ENCODE results near the gene NRG2. TPM values are rescaled to one million over a fixed set of nuclear protein-coding genes. Genes with fewer than 3 reads are reported as not detected.

Gene NRG2
- total RNA-seq, 1 donor from 2014 or later, result 1.4 TPM

DNA sequence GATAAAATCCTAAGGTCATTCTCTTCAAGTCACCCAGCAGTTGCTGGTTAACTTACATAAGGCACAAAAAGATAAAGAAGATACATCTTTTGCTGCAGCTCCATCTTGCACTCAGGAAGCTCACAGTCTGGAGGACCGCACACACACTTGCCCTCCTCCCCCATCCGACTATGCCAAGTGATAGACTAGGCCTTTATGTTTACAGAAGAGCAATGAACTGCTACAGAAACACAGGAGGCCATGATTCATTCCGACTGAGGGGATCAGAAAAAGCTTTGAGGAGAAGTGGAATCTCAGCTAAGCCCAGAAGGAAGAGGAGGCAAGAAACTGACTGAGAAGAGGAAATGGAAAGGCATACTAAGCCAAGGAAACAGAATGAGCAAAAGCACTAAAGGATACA, 17.4 kb downstream of the NRG2 start:
- Mint-ChIP-seq H3K4me1 (ENCODE audit: unreplicated experiment) (no peaks in the 10 kb centered on the region), H3K36me3 (no peaks in the 10 kb centered on the region), H3K4me3 (no peak overlapping the region), H3K27ac (no peak overlapping the region), H3K9me3 (no peaks in the 10 kb centered on the region), H3K27me3 (peaks cover 36% of the 10 kb centered on the region)
- TF ChIP-seq, protein P1, sequence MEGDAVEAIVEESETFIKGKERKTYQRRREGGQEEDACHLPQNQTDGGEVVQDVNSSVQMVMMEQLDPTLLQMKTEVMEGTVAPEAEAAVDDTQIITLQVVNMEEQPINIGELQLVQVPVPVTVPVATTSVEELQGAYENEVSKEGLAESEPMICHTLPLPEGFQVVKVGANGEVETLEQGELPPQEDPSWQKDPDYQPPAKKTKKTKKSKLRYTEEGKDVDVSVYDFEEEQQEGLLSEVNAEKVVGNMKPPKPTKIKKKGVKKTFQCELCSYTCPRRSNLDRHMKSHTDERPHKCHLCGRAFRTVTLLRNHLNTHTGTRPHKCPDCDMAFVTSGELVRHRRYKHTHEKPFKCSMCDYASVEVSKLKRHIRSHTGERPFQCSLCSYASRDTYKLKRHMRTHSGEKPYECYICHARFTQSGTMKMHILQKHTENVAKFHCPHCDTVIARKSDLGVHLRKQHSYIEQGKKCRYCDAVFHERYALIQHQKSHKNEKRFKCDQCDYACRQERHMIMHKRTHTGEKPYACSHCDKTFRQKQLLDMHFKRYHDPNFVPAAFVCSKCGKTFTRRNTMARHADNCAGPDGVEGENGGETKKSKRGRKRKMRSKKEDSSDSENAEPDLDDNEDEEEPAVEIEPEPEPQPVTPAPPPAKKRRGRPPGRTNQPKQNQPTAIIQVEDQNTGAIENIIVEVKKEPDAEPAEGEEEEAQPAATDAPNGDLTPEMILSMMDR (conservative IDR thresholded peaks at IDR 0.05), result no peak
- DNase-seq (ENCODE audit: extremely low spot score, unreplicated experiment), result no peak

- DNase-seq (ENCODE audit: extremely low spot score, unreplicated experiment), result no peak
- Mint-ChIP-seq H3K9me3 (no peaks in the 10 kb centered on the region), H3K4me3 (no peak overlapping the region), H3K27ac (no peak overlapping the region), H3K36me3 (no peaks in the 10 kb centered on the region), H3K4me1 (ENCODE audit: unreplicated experiment) (no peaks in the 10 kb centered on the region), H3K27me3 (peaks cover 36% of the 10 kb centered on the region)
- TF ChIP-seq, protein P1 (conservative IDR thresholded peaks at IDR 0.05), result no peak
Measured at GRCh38 chr5:140024928-140025327, 18.2 kb downstream of the NRG2 start.

DNA sequence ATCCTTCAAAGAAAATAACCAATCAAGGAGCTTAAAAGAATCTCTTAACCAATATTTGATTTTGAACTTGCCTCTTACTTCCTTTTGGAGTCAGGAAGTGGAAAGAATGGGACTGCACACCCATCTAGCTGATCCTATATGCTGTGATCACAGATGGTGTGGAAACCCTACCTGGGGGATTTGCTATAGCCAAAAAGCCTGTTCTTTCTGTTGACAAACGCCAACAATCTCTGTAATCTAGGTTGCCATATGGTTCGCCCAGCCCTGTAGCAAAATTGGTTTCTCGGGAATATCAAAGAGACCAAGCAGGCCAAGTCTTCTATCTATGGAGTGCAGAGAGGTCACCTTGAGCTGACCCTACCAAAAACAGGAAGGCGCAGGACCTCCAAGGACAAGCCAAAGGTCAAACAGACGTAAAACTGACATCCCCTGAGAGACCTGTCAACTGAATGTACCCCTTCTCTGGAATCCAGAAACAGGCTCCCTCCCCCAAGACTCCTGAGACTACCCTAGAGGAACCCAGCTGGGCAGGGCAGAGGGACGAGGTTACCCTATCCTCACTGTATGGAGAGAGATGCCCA, 19.4 kb downstream of the NRG2 start:
- Mint-ChIP-seq H3K27me3 (peaks cover 36% of the 10 kb centered on the region), H3K4me3 (no peak overlapping the region), H3K9me3 (no peaks in the 10 kb centered on the region), H3K27ac (no peak overlapping the region), H3K4me1 (ENCODE audit: unreplicated experiment) (no peaks in the 10 kb centered on the region), H3K36me3 (no peaks in the 10 kb centered on the region)
- DNase-seq (ENCODE audit: extremely low spot score, unreplicated experiment), result no peak
- TF ChIP-seq, protein P1 (conservative IDR thresholded peaks at IDR 0.05), result no peak

DNA sequence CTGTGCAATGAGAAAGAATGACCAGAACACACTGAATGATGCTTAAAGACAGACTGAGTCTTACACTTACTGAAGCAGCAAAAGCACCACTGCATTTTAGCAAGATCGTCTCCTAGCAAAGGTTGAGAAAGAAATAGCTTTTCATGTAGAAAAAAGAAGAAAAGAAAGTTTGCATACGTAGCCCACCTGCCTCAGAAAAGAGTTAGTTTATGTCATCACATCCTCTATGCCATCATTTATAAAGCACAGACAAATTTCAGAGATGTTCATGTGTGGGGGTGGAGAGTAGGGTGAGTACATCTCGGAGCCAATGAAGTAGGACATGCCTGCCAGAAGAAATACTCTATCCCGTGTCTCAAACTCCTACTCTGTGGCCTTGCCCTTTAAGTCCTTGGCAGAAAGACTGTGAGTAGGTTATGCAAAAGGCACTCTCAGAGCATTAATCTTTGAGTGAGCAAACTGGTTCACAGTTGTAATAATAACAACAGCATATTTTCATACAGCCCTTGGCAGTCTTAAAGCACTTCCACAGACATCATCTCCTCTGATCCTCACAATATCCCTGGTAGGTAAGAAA, 22.4 kb downstream of the NRG2 start:
- no peak overlapping the region for H3K4me3 Mint-ChIP-seq
- no peak for DNase-seq (ENCODE audit: extremely low spot score, unreplicated experiment)
- H3K27ac Mint-ChIP-seq, result no peak overlapping the region
- H3K9me3 Mint-ChIP-seq, result no peaks in the 10 kb centered on the region
- no peaks in the 10 kb centered on the region for H3K4me1 Mint-ChIP-seq (ENCODE audit: unreplicated experiment)
- H3K36me3 Mint-ChIP-seq, result no peaks in the 10 kb centered on the region
- peaks cover 20% of the 10 kb centered on the region for H3K27me3 Mint-ChIP-seq
- TF ChIP-seq, protein P1 (conservative IDR thresholded peaks at IDR 0.05), result no peak

- Mint-ChIP-seq H3K27me3 (peaks cover 8% of the 10 kb centered on the region), H3K36me3 (no peaks in the 10 kb centered on the region), H3K4me3 (no peak overlapping the region), H3K27ac (no peak overlapping the region), H3K4me1 (ENCODE audit: unreplicated experiment) (no peaks in the 10 kb centered on the region), H3K9me3 (no peaks in the 10 kb centered on the region)
- TF ChIP-seq, protein P1 (conservative IDR thresholded peaks at IDR 0.05), result no peak
- DNase-seq (ENCODE audit: extremely low spot score, unreplicated experiment), result no peak
Measured at GRCh38 chr5:140018920-140019644, 24.0 kb downstream of the NRG2 start.
